ENCODE results near the gene ANXA8L1.

DNA sequence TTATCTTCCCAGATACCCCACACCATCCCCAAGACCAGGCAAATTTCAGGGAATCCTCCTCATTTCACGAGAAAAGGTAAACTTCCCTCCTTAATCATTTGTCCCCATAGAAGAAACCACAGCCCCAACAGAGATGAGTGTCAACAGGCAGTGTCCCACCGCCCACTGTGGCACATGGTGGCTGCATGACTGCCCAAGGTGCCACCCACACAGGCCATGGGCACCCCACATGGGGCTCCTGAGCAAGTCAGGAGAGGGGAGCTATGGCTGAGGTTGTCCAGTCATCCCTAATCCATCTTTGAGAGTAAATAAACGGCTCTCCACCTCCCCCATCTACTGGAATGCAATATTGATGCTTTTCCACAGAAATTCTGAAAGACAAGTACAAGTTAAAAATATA is 44.7 kb upstream of the ANXA8L1 start:
- TF ChIP-seq USF2 (IDR thresholded peaks at IDR 0.05; ENCODE audit: borderline replicate concordance, low read depth, low read length) = no peak
- TF ChIP-seq POLR2AphosphoS5 (IDR thresholded peaks at IDR 0.05; ENCODE audit: low read depth, low read length) = no peak
- no peak for TF ChIP-seq NRF1 (IDR thresholded peaks at IDR 0.05; ENCODE audit: low read depth, low read length)
- TF ChIP-seq CTCF (IDR thresholded peaks at IDR 0.05) = no peak
- no peak for TF ChIP-seq EP300 (IDR thresholded peaks at IDR 0.05; ENCODE audit: borderline replicate concordance in 1 of 2, low read depth in 1 of 2, low read length in 1 of 2)
- TF ChIP-seq YY1 (IDR thresholded peaks at IDR 0.05; ENCODE audit: low read depth) = no peak
- TF ChIP-seq SMC3 (IDR thresholded peaks at IDR 0.05; ENCODE audit: low read depth, low read length) = no peak
- TF ChIP-seq NFIC (IDR thresholded peaks at IDR 0.05; ENCODE audit: borderline replicate concordance) = no peak
- no peak for TF ChIP-seq EZH2phosphoT487 (IDR thresholded peaks at IDR 0.05; ENCODE audit: borderline replicate concordance, low read depth)
- TF ChIP-seq, protein P1, sequence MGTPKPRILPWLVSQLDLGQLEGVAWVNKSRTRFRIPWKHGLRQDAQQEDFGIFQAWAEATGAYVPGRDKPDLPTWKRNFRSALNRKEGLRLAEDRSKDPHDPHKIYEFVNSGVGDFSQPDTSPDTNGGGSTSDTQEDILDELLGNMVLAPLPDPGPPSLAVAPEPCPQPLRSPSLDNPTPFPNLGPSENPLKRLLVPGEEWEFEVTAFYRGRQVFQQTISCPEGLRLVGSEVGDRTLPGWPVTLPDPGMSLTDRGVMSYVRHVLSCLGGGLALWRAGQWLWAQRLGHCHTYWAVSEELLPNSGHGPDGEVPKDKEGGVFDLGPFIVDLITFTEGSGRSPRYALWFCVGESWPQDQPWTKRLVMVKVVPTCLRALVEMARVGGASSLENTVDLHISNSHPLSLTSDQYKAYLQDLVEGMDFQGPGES (IDR thresholded peaks at IDR 0.05; ENCODE audit: low read depth, low read length) = no peak
- TF ChIP-seq PBX3 (IDR thresholded peaks at IDR 0.05) = no peak
